Measurements from ENCODE around the gene MAP7.
"Not testable (repeated sequence)": the region's sequence is repeated elsewhere in the genome, so short reads cannot be mapped to it uniquely, and the experiment has no call there.

The MAP7 gene

GRCh38 chr6:136431306-136431705 lies 118.9 kb downstream of the MAP7 start:
- H3K4me1 Mint-ChIP-seq (ENCODE audit: low read depth); H3K4me3 Mint-ChIP-seq; H3K9me3 Mint-ChIP-seq; H3K27ac Mint-ChIP-seq; H3K36me3 Mint-ChIP-seq (ENCODE audit: low read depth): not testable (repeated sequence)
- peaks cover 23% of the 10 kb centered on the region for H3K27me3 Mint-ChIP-seq (ENCODE audit: low read depth)

GRCh38 chr6:136429264-136430065 lies 120.8 kb downstream of the MAP7 start:
- H3K4me1 Mint-ChIP-seq (ENCODE audit: low read depth): no peaks in the 10 kb centered on the region
- H3K4me3 Mint-ChIP-seq: no peak overlapping the region
- no peak overlapping the region for H3K27ac Mint-ChIP-seq
- H3K9me3 Mint-ChIP-seq: no peaks in the 10 kb centered on the region
- H3K36me3 Mint-ChIP-seq (ENCODE audit: low read depth): no peaks in the 10 kb centered on the region
- H3K27me3 Mint-ChIP-seq (ENCODE audit: low read depth): peaks cover 16% of the 10 kb centered on the region

GRCh38 chr6:136427378-136427717 lies 122.9 kb downstream of the MAP7 start:
- peaks cover 10% of the 10 kb centered on the region for H3K27me3 Mint-ChIP-seq (ENCODE audit: low read depth)
- H3K9me3 Mint-ChIP-seq: no peaks in the 10 kb centered on the region
- H3K4me1 Mint-ChIP-seq (ENCODE audit: low read depth): no peaks in the 10 kb centered on the region
- no peak overlapping the region for H3K27ac Mint-ChIP-seq
- H3K36me3 Mint-ChIP-seq (ENCODE audit: low read depth): no peaks in the 10 kb centered on the region
- no peak overlapping the region for H3K4me3 Mint-ChIP-seq

GRCh38 chr6:136426627-136427377 lies 123.4 kb downstream of the MAP7 start:
- peaks cover 10% of the 10 kb centered on the region for H3K27me3 Mint-ChIP-seq (ENCODE audit: low read depth)
- no peak overlapping the region for H3K4me3 Mint-ChIP-seq
- no peaks in the 10 kb centered on the region for H3K36me3 Mint-ChIP-seq (ENCODE audit: low read depth)
- H3K4me1 Mint-ChIP-seq (ENCODE audit: low read depth): no peaks in the 10 kb centered on the region
- no peak overlapping the region for H3K27ac Mint-ChIP-seq
- H3K9me3 Mint-ChIP-seq: no peaks in the 10 kb centered on the region

- Mint-ChIP-seq H3K36me3 (ENCODE audit: low read depth) (no peaks in the 10 kb centered on the region), H3K27me3 (ENCODE audit: low read depth) (peaks cover 10% of the 10 kb centered on the region), H3K4me1 (ENCODE audit: low read depth) (no peaks in the 10 kb centered on the region), H3K27ac (no peak overlapping the region), H3K9me3 (no peaks in the 10 kb centered on the region), H3K4me3 (no peak overlapping the region)
Observed at GRCh38 chr6:136425793-136426192, 124.4 kb downstream of the MAP7 start.

GRCh38 chr6:136424901-136425300 lies 125.3 kb downstream of the MAP7 start:
- Mint-ChIP-seq H3K4me3 (no peak overlapping the region), H3K9me3 (no peaks in the 10 kb centered on the region), H3K36me3 (ENCODE audit: low read depth) (no peaks in the 10 kb centered on the region), H3K4me1 (ENCODE audit: low read depth) (no peaks in the 10 kb centered on the region), H3K27ac (no peak overlapping the region), H3K27me3 (ENCODE audit: low read depth) (peaks cover 10% of the 10 kb centered on the region)

GRCh38 chr6:136424450-136424849 lies 125.8 kb downstream of the MAP7 start:
- Mint-ChIP-seq H3K9me3 (no peaks in the 10 kb centered on the region), H3K27ac (no peak overlapping the region), H3K4me3 (no peak overlapping the region), H3K36me3 (ENCODE audit: low read depth) (no peaks in the 10 kb centered on the region), H3K4me1 (ENCODE audit: low read depth) (no peaks in the 10 kb centered on the region), H3K27me3 (ENCODE audit: low read depth) (peaks cover 10% of the 10 kb centered on the region)

- H3K27ac Mint-ChIP-seq: no peak overlapping the region
- H3K4me3 Mint-ChIP-seq: no peak overlapping the region
- no peaks in the 10 kb centered on the region for H3K27me3 Mint-ChIP-seq (ENCODE audit: low read depth)
- H3K4me1 Mint-ChIP-seq (ENCODE audit: low read depth): no peaks in the 10 kb centered on the region
- H3K36me3 Mint-ChIP-seq (ENCODE audit: low read depth): no peaks in the 10 kb centered on the region
- no peaks in the 10 kb centered on the region for H3K9me3 Mint-ChIP-seq
Observed at GRCh38 chr6:136421537-136422158, 128.6 kb downstream of the MAP7 start.

GRCh38 chr6:136420853-136421252 lies 129.4 kb downstream of the MAP7 start:
- Mint-ChIP-seq H3K4me3 (no peak overlapping the region), H3K36me3 (ENCODE audit: low read depth) (no peaks in the 10 kb centered on the region), H3K9me3 (no peaks in the 10 kb centered on the region), H3K27me3 (ENCODE audit: low read depth) (no peaks in the 10 kb centered on the region), H3K27ac (no peak overlapping the region), H3K4me1 (ENCODE audit: low read depth) (no peaks in the 10 kb centered on the region)

- Mint-ChIP-seq H3K9me3 (no peaks in the 10 kb centered on the region), H3K4me3 (no peak overlapping the region), H3K4me1 (ENCODE audit: low read depth) (peaks cover under 1% of the 10 kb centered on the region), H3K27me3 (ENCODE audit: low read depth) (no peaks in the 10 kb centered on the region), H3K36me3 (ENCODE audit: low read depth) (no peaks in the 10 kb centered on the region), H3K27ac (no peak overlapping the region)
Observed at GRCh38 chr6:136415351-136416007, 134.7 kb downstream of the MAP7 start.

- Mint-ChIP-seq H3K4me3 (no peak overlapping the region), H3K9me3 (no peaks in the 10 kb centered on the region), H3K36me3 (ENCODE audit: low read depth) (no peaks in the 10 kb centered on the region), H3K4me1 (ENCODE audit: low read depth) (peaks cover 7% of the 10 kb centered on the region), H3K27me3 (ENCODE audit: low read depth) (no peaks in the 10 kb centered on the region), H3K27ac (no peak overlapping the region)
Observed at GRCh38 chr6:136412410-136412809, 137.8 kb downstream of the MAP7 start.

GRCh38 chr6:136411453-136412354 lies 138.5 kb downstream of the MAP7 start:
- H3K36me3 Mint-ChIP-seq (ENCODE audit: low read depth): no peaks in the 10 kb centered on the region
- peaks cover 7% of the 10 kb centered on the region for H3K4me1 Mint-ChIP-seq (ENCODE audit: low read depth)
- no peak overlapping the region for H3K27ac Mint-ChIP-seq
- H3K27me3 Mint-ChIP-seq (ENCODE audit: low read depth): peaks cover 4% of the 10 kb centered on the region
- H3K9me3 Mint-ChIP-seq: no peaks in the 10 kb centered on the region
- H3K4me3 Mint-ChIP-seq: no peak overlapping the region

- H3K27me3 Mint-ChIP-seq (ENCODE audit: low read depth): peaks cover 4% of the 10 kb centered on the region
- H3K27ac Mint-ChIP-seq: no peak overlapping the region
- H3K4me1 Mint-ChIP-seq (ENCODE audit: low read depth): peaks cover 7% of the 10 kb centered on the region
- no peak overlapping the region for H3K4me3 Mint-ChIP-seq
- H3K36me3 Mint-ChIP-seq (ENCODE audit: low read depth): no peaks in the 10 kb centered on the region
- no peaks in the 10 kb centered on the region for H3K9me3 Mint-ChIP-seq
Observed at GRCh38 chr6:136411025-136411325, 139.2 kb downstream of the MAP7 start.

Measured in T-helper 1 cell treated with Interleukin-12 subunit alpha and Interleukin-12 subunit beta and Interleukin-4 antibody, amounts not matched to agents 30 μg/mL and 1 μg/mL, for 36 hours (primary cell).